SK-N-SH (cell line): Measurements from ENCODE around the gene KCNF1. TPM values are rescaled to one million over a fixed set of nuclear protein-coding genes. Genes with fewer than 3 reads are reported as not detected.

ENCODE experiments used
- CTCF ChIA-PET: fragments of 300-600, 350-600 bp; formaldehyde crosslinking; extraction: SDS; loops from one replicate; lab custom pipeline; 2021; lab: Yijun Ruan, JAX
- POLR2A ChIA-PET: fragments of 350-600 bp; sonication (Branson Sonifier 250); formaldehyde crosslinking; extraction: SDS; loops from one replicate; lab custom pipeline; 2020; ENCODE audit warnings: antibody characterized with exemption, inconsistent platforms; lab: Yijun Ruan, JAX
- DNase-seq: peaks from one replicate; pipeline ENCODE4 v3.0.0; 2012
- H2AFZ ChIP-seq: fragments of 200-600 bp; sonication (generic); 2 replicates; pipeline ENCODE4 v1.8.1; 2016; ENCODE audit warnings: antibody characterized with exemption, mild to moderate bottlenecking, low read depth
- H3F3A ChIP-seq: fragments of 200-600 bp; sonication (generic); replicated peaks from 2 replicates; pipeline ENCODE3; 2016; ENCODE audit warnings: antibody characterized with exemption, mild to moderate bottlenecking; ENCODE audit not compliant: insufficient read depth
- H3K27ac ChIP-seq, 2 experiments: fragments of 200-500 bp in 1 of 2; fragments of 200-600 bp in 1 of 2; sonication (Bioruptor generic) in 1 of 2; sonication (generic), shearing (Covaris generic) in 1 of 2; 2 replicates each; pipeline versions ENCODE4 v1.5.1 to v1.6.1; 2014 to 2016; ENCODE audit warnings: low read depth in 2 of 2, inconsistent platforms in 1 of 2, low read length in 1 of 2, mild to moderate bottlenecking in 1 of 2, mixed read lengths in 1 of 2
- H3K27me3 ChIP-seq: fragments of 200-600 bp; sonication (generic), shearing (Covaris generic); 2 replicates; pipeline ENCODE4 v1.6.1; 2016; ENCODE audit warnings: mixed run types; ENCODE audit not compliant: insufficient read depth
- H3K36me3 ChIP-seq, 2 experiments: fragments of 200-500 bp in 1 of 2; fragments of 200-600 bp in 1 of 2; sonication (Bioruptor generic) in 1 of 2; sonication (generic) in 1 of 2; replicated peaks in 1 of 2; 2 replicates each; pipeline versions ENCODE3 to v1.5.1; 2014 to 2016; ENCODE audit warnings: low read length in 1 of 2, mild to moderate bottlenecking in 1 of 2; ENCODE audit not compliant: insufficient read depth in 2 of 2, control insufficient read depth in 1 of 2
- H3K4me1 ChIP-seq, 2 experiments: fragments of 200-500 bp in 1 of 2; fragments of 200-600 bp in 1 of 2; sonication (Bioruptor generic) in 1 of 2; sonication (generic), shearing (Covaris generic) in 1 of 2; 2 replicates each; pipeline versions ENCODE4 v1.5.1 to v1.6.1; 2014 to 2016; ENCODE audit warnings: low read depth in 1 of 2, low read length in 1 of 2, mixed run types in 1 of 2; ENCODE audit not compliant: insufficient read depth in 2 of 2, control insufficient read depth in 1 of 2
- H3K4me2 ChIP-seq: fragments of 200-600 bp; sonication (generic), shearing (Covaris generic); 2 replicates; pipeline ENCODE4 v1.6.1; 2017; ENCODE audit warnings: mixed run types
- H3K4me3 ChIP-seq, 2 experiments: fragments of 200-500 bp in 1 of 2; fragments of 200-600 bp in 1 of 2; sonication (Bioruptor generic) in 1 of 2; sonication (generic), shearing (Covaris generic) in 1 of 2; 2 replicates each; pipeline versions ENCODE4 v1.5.1 to v1.8.1; 2014 to 2016; ENCODE audit warnings: low read depth in 2 of 2, inconsistent platforms in 1 of 2, low read length in 1 of 2, mild to moderate bottlenecking in 1 of 2, mixed read lengths in 1 of 2, moderate library complexity in 1 of 2
- H3K79me2 ChIP-seq: fragments of 200-600 bp; sonication (generic); 2 replicates; pipeline ENCODE4 v1.8.1; 2017; ENCODE audit warnings: mild to moderate bottlenecking; ENCODE audit not compliant: insufficient read depth
- H3K9ac ChIP-seq: fragments of 200-600 bp; sonication (generic); 2 replicates; pipeline ENCODE4 v1.6.1; 2017; ENCODE audit warnings: mixed run types
- H3K9me2 ChIP-seq: fragments of 200-600 bp; sonication (generic); 2 replicates; pipeline ENCODE4 v1.6.1; 2017; ENCODE audit warnings: mixed run types
- H3K9me3 ChIP-seq: fragments of 200-600 bp; sonication (generic); 2 replicates; pipeline ENCODE4 v1.6.1; 2017; ENCODE audit warnings: mixed run types, mild to moderate bottlenecking, moderate library complexity
- H4K20me1 ChIP-seq: fragments of 200-600 bp; sonication (generic); 2 replicates; pipeline ENCODE4 v1.6.1; 2017; ENCODE audit warnings: mild to moderate bottlenecking, mixed run types; ENCODE audit not compliant: insufficient read depth
- ELF1 ChIP-seq: IDR thresholded peaks from 2 replicates; pipeline ENCODE4 v1.4.0; 2012
- EP300 ChIP-seq, 2 experiments: IDR thresholded peaks; 2 replicates each; pipeline versions ENCODE4 v1.4.0 to v1.6.1; 2012; ENCODE audit warnings: borderline replicate concordance in 1 of 2, low read depth in 1 of 2, low read length in 1 of 2
- EZH2phosphoT487 ChIP-seq: fragments of 200-600 bp; sonication (generic); IDR thresholded peaks from 2 replicates; pipeline ENCODE4 v1.6.1; 2017; ENCODE audit warnings: low read depth, mixed run types, mild to moderate bottlenecking, antibody characterized with exemption, moderate library complexity, borderline replicate concordance
- FOSL2 ChIP-seq: IDR thresholded peaks from 2 replicates; pipeline ENCODE4 v1.4.0; 2012; ENCODE audit warnings: low read depth, mild to moderate bottlenecking, moderate library complexity, borderline replicate concordance
- MEF2A ChIP-seq: IDR thresholded peaks from 2 replicates; pipeline ENCODE4 v1.4.0; 2012; ENCODE audit warnings: low read depth, borderline replicate concordance
- MXI1 ChIP-seq: IDR thresholded peaks from 2 replicates; pipeline ENCODE4 v1.6.1; 2012; ENCODE audit warnings: mild to moderate bottlenecking, low read depth, low read length, improper control_type of control experiment
- NFIC ChIP-seq: IDR thresholded peaks from 2 replicates; pipeline ENCODE4 v1.4.0; 2012; ENCODE audit warnings: borderline replicate concordance
- POLR2AphosphoS5 ChIP-seq: IDR thresholded peaks from 2 replicates; pipeline ENCODE4 v1.6.1; 2012; ENCODE audit warnings: low read depth, low read length
- RFX5 ChIP-seq: IDR thresholded peaks from 2 replicates; pipeline ENCODE4 v1.6.1; 2012; ENCODE audit warnings: mild to moderate bottlenecking, improper control_type of control experiment, low read length
- RXRA ChIP-seq: IDR thresholded peaks from 2 replicates; pipeline ENCODE4 v1.4.0; 2012; ENCODE audit warnings: low read depth, mild to moderate bottlenecking, borderline replicate concordance
- TAF1 ChIP-seq: IDR thresholded peaks from 2 replicates; pipeline ENCODE4 v1.6.1; 2012; ENCODE audit warnings: low read depth, mild to moderate bottlenecking, low read length, moderate library complexity, borderline replicate concordance
- TCF12 ChIP-seq: IDR thresholded peaks from 2 replicates; pipeline ENCODE4 v1.4.0; 2012
- WGBS: methylation state at CpG from one replicate; pipeline ENCODE4 v1.1.6; 2017; ENCODE audit warnings: low lambda C conversion rate; 5-methylcytosine and 5-hydroxymethylcytosine counted together
- polyA plus RNA-seq, 3 experiments: library from polyadenylated mRNA; depleted of rRNA; stranded (reverse); fragments of >200 nt; gene quantifications; 2 replicates each; pipeline ENCODE4 v1.2.3, GENCODE V29; 2012
- TF ChIP-seq, protein P1 (sequence below): IDR thresholded peaks from 2 replicates; pipeline ENCODE4; 2012
- TF ChIP-seq, protein P2 (sequence below): fragments of 150-350 bp; IDR thresholded peaks from 2 replicates; pipeline ENCODE4 v1.6.1; 2017; ENCODE audit warnings: antibody characterized with exemption, low read length, low read depth, borderline replicate concordance
- TF ChIP-seq, protein P3 (sequence below): IDR thresholded peaks from 2 replicates; pipeline ENCODE4 v1.4.0; 2012; ENCODE audit warnings: low read depth

Gene KCNF1
- polyA plus RNA-seq, 1 of the 3 experiments (the other 2 are of a cell fraction): 0.23 TPM

DNA sequence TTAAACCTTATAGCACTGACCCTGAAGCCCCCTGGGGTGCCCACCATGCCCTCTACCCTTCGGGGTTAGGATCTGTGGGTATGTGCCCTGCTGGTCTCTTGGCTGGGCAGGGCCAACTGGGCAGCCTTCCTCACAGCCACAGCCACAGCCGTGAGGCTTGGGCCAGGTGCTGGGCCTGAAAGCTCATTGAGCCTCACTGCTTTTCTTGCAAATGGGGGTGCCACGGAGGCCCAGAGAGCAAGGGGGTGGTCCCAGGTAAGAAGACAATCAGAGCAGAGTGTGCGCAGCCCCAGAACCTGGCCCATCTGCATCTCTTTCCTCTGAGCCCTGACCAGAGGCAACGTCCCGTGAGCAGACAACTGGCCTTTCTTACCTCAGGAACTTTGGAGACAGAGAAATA is 34.7 kb downstream of the KCNF1 start:
- Histone ChIP-seq H3F3A (peaks cover 7% of the 10 kb centered on the region), H3K79me2 (no peaks in the 10 kb centered on the region)
- TF ChIP-seq MXI1 (no peak), RXRA (no peak), RFX5 (no peak), POLR2AphosphoS5 (no peak), EP300 (IDR thresholded peaks at IDR 0.05; ENCODE audit: borderline replicate concordance in 1 of 2, low read depth in 1 of 2, low read length in 1 of 2) (no peak), FOSL2 (no peak), TAF1 (no peak), NFIC (no peak)
- TF ChIP-seq, protein P1, sequence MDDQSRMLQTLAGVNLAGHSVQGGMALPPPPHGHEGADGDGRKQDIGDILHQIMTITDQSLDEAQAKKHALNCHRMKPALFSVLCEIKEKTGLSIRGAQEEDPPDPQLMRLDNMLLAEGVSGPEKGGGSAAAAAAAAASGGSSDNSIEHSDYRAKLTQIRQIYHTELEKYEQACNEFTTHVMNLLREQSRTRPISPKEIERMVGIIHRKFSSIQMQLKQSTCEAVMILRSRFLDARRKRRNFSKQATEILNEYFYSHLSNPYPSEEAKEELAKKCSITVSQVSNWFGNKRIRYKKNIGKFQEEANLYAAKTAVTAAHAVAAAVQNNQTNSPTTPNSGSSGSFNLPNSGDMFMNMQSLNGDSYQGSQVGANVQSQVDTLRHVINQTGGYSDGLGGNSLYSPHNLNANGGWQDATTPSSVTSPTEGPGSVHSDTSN: no peak
- TF ChIP-seq, protein P2, sequence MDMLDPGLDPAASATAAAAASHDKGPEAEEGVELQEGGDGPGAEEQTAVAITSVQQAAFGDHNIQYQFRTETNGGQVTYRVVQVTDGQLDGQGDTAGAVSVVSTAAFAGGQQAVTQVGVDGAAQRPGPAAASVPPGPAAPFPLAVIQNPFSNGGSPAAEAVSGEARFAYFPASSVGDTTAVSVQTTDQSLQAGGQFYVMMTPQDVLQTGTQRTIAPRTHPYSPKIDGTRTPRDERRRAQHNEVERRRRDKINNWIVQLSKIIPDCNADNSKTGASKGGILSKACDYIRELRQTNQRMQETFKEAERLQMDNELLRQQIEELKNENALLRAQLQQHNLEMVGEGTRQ: no peak
- TF ChIP-seq, all 33 proteins: peak for 0
- 66% methylated on average over 6 of the region's 6 CpGs for WGBS
- Histone ChIP-seq H3K9me2 (no peaks in the 10 kb centered on the region), H3K36me3 (no peaks in the 10 kb centered on the region), H3K9ac (no peak overlapping the region), H3K4me3 (no peak overlapping the region), H3K4me1 (peaks cover 7 to 16% of the 10 kb centered on the region in 2 experiments; a peak in 3 of 4 replicates), H3K9me3 (no peaks in the 10 kb centered on the region), H4K20me1 (no peaks in the 10 kb centered on the region), H2AFZ (peak overlapping the region; percentile 56), H3K4me2 (peak overlapping the region; percentile 72), H3K27me3 (no peaks in the 10 kb centered on the region; the same call in 1 of the 2 replicates), H3K27ac (peak overlapping the region in 1 of 2 experiments; percentile 46; a peak in 2 of 4 replicates)
- POLR2A ChIA-PET: no interaction called here
- CTCF ChIA-PET: interaction anchor here (1.2 to 2.0 kb wide), 3 partner anchors 9 to 114 kb away, joined by 3 to 6 read pairs (median 5); no protein-coding TSS in a partner anchor
- DNase-seq: no peak

DNA sequence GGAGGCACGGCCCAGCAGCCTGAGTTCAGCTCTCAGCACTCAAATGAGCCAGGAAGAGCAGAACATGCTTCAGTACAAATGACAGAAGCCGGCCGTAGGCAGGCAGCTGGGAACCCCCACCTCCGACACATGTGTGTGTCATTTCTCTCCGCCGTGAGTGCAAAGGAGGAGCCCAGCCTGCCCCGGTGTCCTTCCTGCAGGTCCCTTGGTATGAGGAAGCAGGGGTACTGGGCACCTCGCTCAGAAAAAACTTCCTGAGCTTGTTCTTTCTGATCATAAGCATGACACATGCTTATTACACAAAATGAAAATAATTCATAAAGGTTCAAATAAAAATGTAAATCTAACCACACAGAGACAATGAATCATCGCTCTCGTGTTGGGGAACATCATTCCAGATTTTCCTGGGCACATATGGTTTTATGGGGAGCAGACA is 35.3 kb downstream of the KCNF1 start:
- Histone ChIP-seq H3K4me2 (peak overlapping the region; percentile 72), H3K9me3 (no peaks in the 10 kb centered on the region), H3K4me3 (0 out of 4 replicates have a peak overlapping the region, but pooled peaks of 1 of the 2 experiments have one; percentile 2), H3K9ac (no peak overlapping the region), H3K4me1 (peaks cover 8 to 16% of the 10 kb centered on the region in 2 experiments; a peak in 3 of 4 replicates), H3K27ac (peak overlapping the region in 1 of 2 experiments; percentile 46; a peak in 2 of 4 replicates), H3K79me2 (no peaks in the 10 kb centered on the region), H3K9me2 (no peaks in the 10 kb centered on the region), H4K20me1 (no peaks in the 10 kb centered on the region), H3F3A (peaks cover 7% of the 10 kb centered on the region), H2AFZ (peak overlapping the region; percentile 56), H3K36me3 (no peaks in the 10 kb centered on the region)
- POLR2A ChIA-PET: no interaction called here
- DNase-seq: no peak
- CTCF ChIA-PET: interaction anchor here (0.8 to 2.0 kb wide), 3 partner anchors 105 to 534 kb away, joined by 3 to 6 read pairs (median 3); no protein-coding TSS in a partner anchor
- TF ChIP-seq FOSL2 (peak; percentile 61; the same call in 1 of the 2 replicates), ELF1 (peak; percentile 53), MEF2A (no peak), TCF12 (peak; percentile 70; the same call in 1 of the 2 replicates), RXRA (no peak), EZH2phosphoT487 (no peak), NFIC (no peak)
- TF ChIP-seq, protein P3, sequence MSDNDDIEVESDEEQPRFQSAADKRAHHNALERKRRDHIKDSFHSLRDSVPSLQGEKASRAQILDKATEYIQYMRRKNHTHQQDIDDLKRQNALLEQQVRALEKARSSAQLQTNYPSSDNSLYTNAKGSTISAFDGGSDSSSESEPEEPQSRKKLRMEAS: 0 out of 2 replicates have a peak, but pooled peaks have one; percentile 7
- TF ChIP-seq, protein P1: peak; percentile 57; the same call in 1 of the 2 replicates
- TF ChIP-seq, all 33 proteins: peak for 5
- H3K27me3 ChIP-seq: no peaks in the 10 kb centered on the region; the same call in 1 of the 2 replicates
- WGBS: 32% methylated on average over 10 of the region's 10 CpGs
